ENCODE measurements around the gene VLDLR.
A peak's percentile ranks its signal among the peaks of the same experiment; 100 is the strongest.

Gene VLDLR

DNA sequence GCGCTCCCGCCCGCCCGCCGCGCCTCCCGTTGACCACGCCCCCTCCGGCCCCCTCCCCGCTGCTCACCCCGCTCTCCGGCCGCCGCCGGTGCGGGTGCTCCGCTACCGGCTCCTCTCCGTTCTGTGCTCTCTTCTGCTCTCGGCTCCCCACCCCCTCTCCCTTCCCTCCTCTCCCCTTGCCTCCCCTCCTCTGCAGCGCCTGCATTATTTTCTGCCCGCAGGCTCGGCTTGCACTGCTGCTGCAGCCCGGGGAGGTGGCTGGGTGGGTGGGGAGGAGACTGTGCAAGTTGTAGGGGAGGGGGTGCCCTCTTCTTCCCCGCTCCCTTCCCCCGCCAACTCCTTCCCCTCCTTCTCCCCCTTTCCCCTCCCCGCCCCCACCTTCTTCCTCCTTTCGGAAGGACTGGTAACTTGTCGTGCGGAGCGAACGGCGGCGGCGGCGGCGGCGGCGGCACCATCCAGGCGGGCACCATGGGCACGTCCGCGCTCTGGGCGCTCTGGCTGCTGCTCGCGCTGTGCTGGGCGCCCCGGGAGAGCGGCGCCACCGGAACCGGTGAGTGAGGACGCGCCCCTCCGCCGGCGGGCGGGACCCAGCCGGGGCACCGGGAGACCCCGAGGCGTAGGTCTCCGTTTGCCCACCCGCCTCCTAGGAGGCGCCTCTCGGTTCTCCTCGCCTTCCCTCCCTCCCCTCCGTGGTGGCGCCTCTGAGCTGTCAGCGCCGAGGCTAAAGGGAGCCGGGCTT lies at the start of gene VLDLR:
TSS of gene VLDLR (plus strand) at position 66 of the 739 bp plus-strand sequence. CDS start at position 469, 403 bp downstream.
- peak; percentile 60 to 69 for DNase-seq

DNA sequence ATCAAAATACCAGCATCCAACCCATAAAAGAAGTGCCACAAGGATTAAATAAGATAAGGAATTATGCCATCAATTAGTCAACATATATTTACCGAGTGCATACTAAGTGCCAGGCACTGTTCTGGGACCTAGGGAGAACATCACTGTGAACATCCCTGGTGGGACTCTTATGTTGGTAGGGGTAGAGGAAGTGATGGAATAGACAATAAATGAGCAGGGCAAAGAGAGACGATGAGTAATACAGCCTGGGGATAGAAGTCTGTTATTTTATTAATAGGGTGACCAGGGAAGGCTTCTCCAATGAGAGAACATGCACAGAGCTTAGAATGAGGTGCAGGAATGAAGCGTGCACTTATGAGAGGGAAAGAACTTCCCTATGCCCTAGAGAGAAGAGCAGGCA lies 47.4 kb upstream of the VLDLR start:
- no peak for DNase-seq

DNA sequence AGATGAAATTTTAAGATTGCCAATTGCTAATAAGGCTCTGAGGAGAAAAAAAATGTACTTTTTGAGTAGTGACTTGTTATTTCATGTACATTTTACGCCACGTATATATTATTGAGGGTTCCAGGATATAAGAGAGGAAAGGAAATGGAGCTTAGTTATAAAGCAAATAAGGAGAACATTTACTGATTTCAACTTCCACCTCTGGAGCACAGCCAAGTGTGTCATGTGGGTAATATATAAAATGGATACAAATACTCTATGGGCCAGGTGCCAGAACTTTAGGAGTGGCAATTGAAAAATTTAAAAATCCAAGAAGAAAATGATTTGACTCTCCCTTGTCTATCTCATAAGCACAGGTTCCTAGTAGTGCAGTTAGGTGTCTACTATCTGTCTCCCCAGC lies 45.0 kb upstream of the VLDLR start:
- DNase-seq: no peak

DNA sequence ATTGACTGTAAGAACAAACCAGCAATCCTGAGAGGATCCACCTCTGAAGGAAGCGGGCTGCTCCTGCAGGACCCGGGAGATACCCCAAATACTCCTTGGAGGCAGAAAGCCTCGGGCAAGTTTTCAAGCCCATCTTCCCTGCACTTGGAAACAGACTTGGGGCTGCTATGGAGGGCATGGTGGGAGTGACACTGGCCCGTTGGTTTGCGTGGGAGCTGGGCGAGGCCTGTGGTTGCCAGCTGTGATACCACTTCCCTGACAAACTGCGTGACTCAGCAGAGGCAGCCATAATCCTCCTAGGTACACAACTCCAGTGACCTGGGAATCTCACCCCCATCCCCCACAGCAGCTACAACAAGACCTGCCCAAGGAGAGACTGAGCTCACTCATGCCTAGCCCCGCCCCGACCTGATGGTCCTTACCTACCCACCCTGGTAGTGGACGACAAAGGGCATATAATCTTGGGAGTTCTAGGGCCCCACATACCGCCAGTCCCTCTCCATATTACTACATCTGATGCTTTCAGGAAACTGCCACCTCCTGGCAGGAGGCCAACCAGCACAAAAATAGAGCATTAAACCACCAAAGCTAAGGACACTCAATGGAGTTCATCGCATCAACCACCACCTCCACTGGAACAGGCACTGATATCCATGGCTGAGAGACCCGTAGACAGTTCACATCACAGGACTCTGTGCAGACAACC lies 38.1 kb upstream of the VLDLR start:
- peak in 1 of 2 experiments; percentile 17 for DNase-seq

DNA sequence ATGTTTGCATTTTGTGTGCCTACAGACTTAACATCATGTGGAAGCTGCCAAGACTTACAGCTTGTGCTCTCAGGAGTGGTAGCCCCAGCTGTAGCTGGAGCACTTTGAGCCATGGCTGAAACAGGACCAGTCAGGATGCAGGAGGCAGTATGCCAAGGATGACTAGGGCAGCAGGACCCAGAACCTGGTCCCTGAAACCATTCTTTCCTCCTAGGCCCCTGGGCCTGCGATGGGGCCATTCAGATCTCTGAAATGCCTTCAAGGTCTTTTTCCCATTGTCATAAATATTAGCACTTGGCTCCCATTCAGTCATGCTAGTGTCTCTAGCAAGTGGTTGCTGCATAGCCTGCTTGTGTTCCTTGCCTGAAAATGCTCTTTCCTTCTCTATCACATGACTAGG lies 29.6 kb upstream of the VLDLR start:
- no peak for DNase-seq

DNA sequence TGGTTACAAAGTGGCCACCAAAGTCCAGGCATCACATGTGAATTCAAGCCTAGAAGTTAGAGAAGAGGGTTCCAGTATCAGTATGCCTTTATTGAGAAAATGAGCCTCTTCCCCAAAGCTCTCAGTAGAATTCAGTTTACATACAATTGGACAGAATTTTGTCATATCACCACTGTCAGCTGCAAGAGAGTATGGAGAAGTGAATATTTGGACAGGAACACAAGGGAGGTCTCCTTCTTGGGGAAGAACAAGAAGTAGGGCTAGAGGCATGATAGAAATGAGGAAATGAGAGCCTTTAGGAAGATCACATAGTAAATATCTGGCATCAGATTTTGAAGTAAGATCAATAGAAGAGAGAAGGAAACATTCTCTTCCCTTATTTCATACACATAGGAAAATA lies 27.8 kb upstream of the VLDLR start:
- no peak for DNase-seq

DNA sequence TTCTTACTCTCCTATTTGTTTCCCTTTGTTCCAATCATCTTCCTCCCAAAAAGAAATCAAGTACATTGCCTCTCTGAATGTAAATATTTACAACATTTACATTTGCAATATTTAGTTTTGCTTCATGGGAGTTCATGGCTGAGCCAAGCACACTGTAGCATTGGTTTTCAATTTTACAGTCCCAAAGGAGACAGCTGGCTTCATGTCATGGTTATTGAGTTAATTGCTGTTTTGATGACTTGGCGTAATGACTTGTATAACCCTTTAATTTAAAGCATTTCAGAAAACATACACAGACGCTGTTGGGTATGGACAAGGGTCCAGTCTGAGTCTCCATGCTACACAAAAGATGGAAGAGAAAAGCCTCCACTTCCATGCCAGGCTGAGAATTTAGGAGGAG lies 25.6 kb upstream of the VLDLR start:
- no peak for DNase-seq

DNA sequence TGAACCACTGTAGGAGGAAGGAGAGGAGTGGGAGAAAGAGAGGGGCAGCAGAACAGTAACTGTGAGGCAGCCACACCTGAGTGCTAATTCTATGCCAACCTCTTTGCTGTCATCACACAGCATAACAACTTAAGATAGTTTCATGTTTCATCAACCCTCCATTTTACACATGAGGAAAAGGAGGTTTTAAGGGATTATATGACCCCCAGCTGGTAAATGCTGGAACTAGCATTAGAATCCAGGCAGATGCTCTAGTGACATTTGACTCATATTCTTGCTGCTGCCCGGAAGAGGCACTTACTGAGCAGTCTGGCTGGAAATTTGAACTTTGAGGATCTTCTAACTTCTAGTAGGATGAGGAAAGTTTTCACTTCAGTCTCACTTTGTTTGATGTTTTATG lies 24.1 kb upstream of the VLDLR start:
- no peak for DNase-seq

DNA sequence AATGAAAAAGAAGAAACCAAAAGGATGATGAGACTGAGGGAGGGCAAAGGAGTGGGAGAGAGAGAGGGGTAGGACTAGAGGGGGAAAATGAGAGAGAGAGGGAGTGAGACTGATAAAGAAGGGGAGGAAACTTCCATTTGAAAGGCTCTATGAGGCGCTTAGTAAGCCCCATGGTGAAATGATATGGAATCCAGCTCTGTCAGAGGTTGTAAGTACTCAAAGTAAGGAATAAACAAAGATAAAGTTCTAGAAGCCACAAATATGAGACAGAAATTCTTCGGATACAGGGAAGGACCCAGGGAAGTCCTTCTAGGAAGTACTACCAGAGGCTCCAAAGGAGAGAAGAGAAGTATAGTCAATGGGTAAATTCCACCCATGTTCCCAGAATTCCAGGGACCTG lies 21.7 kb upstream of the VLDLR start:
- no peak for DNase-seq

DNA sequence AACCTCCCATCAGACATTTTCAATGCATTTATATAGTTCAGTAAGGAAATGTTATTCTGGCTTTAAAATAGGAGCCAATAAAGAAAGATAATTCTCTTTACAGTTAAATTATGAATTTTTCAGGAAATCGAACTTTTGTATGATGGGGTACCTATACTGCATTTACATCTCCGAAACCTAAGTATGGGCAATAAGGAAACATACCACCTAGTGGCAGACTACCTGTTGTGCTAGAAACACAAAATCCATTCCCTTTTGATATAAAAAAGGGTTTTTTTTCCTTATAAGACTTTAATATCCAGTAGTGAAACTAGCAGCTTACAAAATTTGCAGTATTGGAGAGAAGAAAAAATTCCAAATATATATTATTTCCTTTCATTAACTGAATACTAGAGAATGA lies 21.3 kb upstream of the VLDLR start:
- DNase-seq: no peak

DNA sequence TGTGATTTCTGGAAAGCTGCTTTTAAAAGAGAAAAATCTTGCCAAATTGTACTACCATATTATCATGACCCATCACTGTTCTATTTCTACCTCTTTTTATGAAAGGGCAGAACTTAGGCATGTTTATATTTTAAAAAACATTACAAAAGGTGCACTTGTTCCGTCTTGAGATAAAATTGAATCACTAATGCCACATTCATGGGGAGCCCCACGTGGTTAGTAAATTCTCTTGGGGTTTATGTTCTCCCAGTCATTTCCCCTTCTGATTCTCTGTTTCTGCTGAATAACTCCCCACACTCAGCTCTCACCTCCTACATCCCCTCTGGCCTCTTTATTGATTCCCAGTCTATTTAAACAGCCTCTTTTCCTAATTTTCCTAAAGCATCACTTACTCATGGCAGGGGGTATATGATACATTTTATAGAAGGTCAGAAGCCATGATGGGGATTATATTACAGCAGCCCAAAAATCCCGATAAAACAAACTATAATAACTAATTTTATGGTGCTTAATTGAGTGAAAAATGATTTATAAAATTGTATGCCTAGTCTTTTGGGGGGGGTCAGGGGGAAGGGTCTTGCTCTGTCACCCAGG lies 19.7 kb upstream of the VLDLR start:
- DNase-seq: no peak

DNA sequence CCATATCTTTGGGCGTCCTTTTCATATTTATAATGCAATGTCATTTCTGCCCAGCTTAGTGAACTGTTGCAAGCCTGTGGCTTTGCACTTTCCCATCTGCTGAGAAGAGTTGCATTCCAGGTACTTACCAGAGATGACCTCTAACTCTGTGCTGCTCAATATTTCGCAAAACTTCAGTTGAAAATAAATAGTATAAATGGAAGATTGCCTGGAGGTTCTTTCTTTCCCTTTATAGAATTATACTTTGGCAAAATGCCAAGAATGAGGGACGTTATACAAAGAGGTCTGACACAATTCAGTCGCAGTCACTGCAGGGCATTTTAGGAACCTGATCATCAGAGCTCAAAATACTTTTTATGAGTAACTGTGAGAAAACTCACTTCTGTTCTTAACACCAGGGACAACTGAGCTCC lies 18.9 kb upstream of the VLDLR start:
- DNase-seq: no peak

DNA sequence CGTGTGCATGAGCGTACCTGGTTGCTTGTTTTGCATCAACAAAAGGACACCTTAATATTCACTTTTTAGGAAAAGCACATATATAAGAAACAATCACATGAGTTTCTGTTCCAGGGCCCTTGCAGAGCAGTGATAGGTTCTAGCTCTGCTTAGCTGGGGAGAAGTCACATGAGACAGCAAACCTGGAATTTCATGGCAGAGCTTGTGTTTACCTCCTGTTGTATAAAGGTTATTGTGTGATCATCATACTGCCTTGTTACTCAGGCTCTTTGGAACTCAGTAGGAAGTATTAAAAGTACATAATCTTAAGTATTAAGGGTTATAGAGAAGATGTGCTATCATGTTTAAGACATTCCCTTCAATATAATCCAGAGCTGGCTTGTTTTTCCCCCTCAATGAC lies 18.0 kb upstream of the VLDLR start:
- no peak for DNase-seq

DNA sequence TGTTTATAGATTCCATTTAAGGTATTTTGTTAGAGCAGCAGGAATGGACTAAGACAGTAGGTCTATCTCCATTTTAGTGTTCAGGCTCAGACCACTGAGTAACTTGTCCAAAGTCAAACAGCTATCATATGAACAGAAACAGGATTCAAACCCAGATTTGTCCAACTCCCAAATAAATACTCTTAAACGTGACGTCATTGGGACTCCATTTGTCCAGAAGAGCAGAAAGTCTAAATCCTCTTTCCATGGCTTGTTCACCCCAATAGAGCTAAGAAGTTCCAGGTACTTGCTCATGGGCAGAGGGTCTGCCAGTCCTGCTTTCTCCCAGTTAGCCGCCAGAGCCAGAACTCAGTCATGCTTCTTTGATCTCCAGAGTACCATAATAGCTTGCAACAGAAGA lies 16.3 kb upstream of the VLDLR start:
- DNase-seq: no peak

DNA sequence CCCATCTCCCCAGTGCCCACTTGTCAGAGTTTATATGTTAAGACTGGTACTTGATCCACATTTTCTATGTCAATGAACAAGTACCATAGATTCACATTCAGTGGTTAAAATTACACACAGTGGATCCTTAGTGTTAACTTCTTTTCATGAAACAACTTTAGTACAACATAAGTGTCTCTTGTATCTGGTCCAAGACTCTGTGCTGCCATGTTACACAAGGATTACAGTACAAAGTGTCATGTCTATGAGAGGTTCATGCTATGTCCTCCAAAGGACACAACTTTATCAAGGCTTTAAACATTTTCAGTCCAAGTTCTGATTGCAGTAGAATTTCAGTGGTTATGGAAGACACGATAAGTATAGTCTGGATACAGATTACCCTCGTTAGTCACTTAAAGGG lies 13.3 kb upstream of the VLDLR start:
- no peak for DNase-seq

DNA sequence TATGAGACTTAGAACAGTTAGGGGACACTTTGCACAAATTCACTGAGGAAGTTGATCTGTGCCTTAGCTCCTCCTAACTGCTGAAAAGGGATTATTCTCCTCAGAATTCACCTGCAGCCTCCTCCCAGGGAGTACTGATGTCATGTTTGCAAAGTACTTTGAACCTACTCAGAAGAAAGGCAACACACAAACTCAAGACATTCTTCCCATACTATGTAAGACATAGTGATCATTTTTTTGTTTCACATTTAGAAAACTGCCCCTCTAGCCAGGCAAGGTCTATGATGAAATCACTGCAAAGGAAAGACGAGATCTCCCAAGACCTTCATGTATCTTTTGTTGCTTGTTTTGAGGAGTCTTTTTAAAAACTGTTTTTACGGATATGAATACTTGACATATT lies 10.6 kb upstream of the VLDLR start:
- DNase-seq: no peak

DNA sequence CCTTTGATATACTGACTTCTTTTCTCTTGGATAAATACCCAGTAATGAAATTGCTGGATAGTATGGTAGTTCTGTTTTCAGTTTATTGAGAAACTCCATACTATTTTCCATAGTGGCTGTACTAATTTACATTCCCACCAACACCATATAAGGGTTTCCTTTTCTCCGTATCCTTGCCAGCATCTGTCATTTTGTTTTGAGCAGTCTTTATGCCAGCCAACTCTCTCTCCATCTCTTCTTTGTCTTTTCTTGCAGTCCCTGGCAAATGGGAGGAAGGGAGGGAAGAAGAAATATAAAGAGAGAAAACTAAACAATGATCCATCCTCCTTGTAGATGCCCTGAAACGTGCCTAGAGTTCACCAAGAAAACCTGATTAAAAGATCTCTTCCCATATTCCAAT lies 9.6 kb upstream of the VLDLR start:
- no peak for DNase-seq

DNA sequence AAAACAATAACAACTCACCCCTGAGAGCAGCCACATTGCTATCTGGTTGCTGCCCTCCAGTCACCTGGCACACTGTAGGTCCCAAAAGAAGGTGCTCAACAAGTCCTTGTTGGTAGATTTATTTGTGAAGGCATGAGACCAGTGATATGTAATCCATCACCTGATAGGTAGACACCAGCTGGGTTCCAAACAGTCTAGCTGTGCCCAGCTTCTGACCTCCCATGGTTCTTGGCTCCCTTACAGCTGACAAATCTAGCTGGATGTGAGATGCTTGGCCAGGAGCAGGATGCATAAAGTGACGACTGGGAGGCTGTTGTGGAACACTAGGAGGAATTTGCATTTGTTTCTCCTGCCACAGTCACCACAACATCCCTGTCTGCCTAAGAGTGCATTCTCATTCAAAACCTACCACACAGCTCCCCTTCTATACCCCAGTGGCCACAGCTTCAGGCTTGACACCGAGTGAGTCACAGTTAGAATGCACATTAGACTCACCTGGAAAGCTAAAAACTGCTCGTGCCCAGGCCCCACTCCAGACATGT lies 7.8 kb upstream of the VLDLR start:
- no peak for DNase-seq

DNA sequence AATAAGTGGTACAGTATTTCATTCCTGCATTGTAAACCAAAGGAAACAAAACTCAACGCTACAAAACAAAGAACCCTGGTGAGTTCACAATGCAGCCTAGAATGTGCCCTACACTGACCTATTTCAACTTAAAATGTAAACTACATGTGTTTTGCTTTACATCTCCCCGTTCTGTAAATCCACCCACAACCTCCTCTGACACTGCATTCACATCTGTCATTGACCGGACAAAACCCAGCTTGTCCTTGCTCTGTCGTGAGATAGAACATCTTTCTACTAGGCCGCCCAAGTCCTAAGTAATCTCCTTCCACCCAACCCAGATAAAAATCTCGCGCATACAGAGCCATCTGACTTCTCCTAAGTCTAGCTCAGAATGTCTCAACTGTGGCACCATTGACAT lies 6.1 kb upstream of the VLDLR start:
- no peak for DNase-seq

DNA sequence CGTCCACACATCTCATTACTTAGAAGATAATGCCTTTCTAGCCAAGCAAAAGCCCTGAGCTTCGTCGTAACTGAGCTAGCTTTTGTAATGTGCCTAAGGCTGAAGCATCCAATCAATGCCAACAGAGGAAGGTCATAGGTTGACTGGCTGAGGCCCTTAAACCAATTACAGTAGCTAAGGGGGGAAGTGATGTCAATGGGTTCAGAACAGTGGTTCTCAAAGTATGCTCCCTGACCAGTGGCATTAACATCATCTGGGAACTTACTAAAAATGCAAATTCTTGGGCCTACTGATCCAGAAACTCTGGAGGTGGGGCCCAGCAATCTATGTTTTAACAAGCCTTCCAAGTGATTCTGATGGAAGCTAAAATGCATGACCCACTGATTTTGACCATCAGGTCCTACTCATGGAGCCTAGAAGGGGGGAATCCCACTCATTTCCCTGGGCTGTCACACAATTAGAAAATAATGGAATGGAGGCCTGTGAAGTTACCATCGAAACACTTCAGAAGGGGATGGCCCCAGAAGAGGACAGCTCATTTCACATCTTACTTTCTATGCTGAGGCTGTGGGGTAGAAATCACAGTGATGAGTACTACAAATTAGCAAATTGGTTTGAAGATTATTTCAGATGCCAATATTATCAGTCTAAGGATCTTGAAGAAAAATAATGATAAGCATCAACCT lies 4.8 kb upstream of the VLDLR start:
- no peak for DNase-seq

DNA sequence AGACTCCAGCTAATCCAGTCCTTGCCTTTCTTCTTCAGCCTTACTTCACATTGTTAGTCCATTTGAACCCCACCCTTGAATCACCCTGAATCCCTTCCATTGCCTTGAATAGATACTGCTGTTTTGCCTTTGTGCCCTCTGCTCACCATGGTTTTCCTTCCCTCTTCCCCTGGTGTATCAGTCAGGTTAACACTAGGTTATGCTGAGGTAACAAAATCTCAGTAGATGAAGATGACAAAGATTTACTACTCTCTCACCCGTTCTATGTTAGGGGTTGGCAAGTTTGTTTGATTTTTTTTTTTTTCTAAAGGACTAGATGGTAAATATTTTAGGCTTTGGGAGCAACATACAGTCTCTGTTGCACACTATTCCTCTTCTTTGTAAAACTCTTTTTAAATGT lies 3.3 kb upstream of the VLDLR start:
- DNase-seq: no peak

DNA sequence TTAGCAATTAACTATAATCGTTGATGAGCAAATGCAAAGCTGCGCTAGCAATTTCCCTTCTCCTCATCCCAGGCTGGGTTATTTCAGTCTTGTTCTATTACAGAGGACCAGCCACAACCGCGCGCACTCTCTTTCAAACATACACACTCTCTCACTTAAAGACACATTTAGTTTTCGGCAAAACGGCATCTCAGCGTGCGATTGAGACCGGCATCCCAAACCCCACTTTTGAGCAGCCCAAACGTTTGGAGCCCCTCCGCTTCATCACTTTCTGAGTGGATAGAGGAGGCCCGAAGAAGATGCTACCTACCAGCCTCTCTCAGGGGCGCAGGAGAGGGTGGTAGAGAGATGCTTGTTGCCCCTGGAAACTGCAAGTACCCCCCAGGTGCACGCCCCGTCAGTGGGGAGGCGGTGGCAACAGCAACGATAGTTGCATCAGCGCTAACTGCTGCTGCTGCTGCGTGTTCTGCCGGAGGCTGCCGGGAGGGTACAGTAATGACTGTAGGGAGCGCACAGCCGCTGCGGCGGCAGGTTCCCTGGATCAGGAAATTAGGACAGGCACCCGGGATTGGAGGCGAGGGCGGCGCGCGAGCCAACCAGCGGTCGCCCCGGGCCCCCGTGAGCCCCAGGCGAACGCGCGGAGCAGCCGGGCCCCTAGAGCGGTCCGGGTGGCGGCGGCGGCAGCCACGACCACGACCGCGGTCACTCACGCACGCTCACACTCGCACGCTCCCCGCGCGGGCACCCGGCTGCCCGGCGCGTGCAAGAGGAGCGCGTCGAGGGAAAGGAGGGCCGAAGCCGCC lies 467 bp upstream of the VLDLR start:
- peak; percentile 68 to 76 for DNase-seq

Data from activated T-cell treated with anti-CD3 and anti-CD28 coated beads, Interleukin-2, amount 50 U/mL, for 48 hours (primary cell).